Inflammatory macrophage treated with lipopolysaccharide for 4 hours (primary cell): ENCODE measurements around the gene PDK2.
A peak's percentile ranks its signal among the peaks of the same experiment; 100 is the strongest.

Experiments
- DNase-seq: peaks from one replicate; pipeline ENCODE4 v3.0.0-alpha.2; 2020

Gene PDK2

DNA sequence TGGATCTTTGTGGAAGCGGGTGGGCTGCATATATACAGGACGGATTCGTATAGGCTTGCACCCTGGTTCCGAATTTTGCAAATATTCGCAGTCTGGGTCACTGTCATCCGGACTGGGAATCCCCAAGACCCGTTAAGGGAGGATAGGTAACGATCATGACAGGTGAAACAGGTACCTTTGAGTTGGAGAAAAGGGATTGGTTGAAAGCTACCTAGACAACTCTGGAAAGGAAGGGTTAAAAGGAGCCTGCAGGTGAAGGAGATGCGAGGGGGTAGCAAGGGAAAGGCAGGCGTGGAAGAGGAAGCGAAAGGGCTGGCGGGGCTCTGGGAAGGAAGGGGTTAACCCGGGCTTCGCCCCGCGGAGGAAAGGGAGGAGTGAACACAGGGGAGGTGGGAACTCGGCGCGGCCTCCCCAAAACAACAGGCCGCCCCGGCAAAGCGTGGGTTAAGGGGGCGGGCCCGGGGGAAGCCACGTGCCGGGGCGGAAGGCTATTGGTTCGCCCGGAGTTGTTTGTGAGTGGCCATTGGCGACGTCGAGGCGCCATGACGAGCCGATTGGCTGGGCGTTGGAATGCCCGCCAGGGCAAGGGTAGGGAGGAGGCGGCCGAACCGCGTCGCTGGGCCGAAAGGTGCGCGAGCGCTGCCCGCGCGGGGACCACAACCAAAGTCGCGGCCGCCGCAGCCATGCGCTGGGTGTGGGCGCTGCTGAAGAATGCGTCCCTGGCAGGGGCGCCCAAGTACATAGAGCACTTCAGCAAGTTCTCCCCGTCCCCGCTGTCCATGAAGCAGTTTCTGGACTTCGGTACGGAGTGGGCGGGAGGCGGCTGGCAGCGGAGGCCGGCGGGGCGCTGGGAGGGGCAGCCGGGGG is at the start of gene PDK2:
Gene PDK2 (plus strand): TSS at position 599 of the 867 bp plus-strand sequence. CDS start 85 bp downstream, at position 684.
- peak; percentile 94 for DNase-seq

DNA sequence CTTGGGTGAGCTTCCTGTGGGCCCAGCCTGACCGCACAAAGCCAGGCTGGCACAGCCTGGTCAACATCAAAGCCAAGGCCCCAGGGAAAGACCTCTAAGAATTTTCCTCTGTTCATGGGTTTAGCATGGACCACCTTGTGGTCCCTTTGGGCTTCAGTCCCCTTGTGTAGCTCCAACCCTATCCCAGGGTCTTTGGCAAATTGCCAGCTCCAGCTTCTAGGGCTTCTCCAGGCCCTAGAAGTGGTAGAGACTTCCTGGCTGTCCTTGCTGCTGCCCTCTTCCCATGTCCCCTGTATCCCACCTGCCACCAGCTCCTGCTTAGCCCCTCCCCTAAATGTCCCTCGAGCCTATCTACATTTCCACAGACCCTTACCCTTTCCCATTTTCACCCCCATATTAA is 49.0 kb upstream of the PDK2 start:
- DNase-seq, result no peak

GRCh38 chr17:50046667-50047066 is 48.5 kb upstream of the PDK2 start:
- DNase-seq, result no peak

GRCh38 chr17:50047083-50047482 is 48.1 kb upstream of the PDK2 start:
- DNase-seq, result no peak

GRCh38 chr17:50047488-50048126 is 47.5 kb upstream of the PDK2 start:
- DNase-seq, result peak; percentile 56

GRCh38 chr17:50048146-50048720 is 46.9 kb upstream of the PDK2 start:
- no peak for DNase-seq

DNA sequence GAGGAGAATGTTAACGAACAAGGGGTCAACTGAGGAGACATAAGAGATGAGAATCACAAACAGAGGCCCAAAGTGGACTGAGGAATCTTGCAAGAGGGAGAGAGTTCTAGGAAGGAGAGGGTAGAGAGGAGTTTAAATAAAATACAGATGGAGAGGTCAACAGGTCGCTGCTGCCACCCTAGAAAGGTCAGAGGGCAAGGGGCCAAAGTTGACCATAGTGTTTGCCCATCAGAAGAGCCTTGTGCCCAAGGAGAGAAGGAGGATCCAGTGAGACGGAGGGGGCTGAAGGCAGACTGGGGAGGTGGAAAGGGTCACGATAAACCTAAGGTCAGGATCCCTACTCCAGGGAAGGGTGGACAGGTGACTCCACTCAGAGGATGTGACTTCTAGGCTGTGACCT is 46.2 kb upstream of the PDK2 start:
- DNase-seq, result no peak

DNA sequence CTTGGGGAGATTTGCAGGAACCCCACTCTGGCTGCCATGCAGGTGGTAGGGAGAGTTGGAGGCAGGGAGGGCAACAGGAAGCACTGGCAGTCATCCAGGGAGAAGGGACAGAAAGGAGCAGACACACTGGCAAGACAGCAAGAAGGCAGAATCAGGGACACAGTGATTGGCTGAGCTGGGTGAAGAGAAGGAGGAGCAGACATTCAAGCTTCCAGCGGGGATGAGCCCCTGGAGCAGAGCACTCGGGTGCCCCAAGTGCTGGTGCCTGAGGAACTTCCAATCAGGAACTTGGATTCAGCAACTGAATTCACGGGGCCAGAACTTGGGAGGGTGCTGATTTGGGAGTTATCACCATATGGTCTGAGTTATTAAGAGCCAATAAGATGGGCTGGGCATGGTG is 45.5 kb upstream of the PDK2 start:
- DNase-seq, result no peak

GRCh38 chr17:50050431-50051032 is 44.6 kb upstream of the PDK2 start:
- DNase-seq, result no peak

DNA sequence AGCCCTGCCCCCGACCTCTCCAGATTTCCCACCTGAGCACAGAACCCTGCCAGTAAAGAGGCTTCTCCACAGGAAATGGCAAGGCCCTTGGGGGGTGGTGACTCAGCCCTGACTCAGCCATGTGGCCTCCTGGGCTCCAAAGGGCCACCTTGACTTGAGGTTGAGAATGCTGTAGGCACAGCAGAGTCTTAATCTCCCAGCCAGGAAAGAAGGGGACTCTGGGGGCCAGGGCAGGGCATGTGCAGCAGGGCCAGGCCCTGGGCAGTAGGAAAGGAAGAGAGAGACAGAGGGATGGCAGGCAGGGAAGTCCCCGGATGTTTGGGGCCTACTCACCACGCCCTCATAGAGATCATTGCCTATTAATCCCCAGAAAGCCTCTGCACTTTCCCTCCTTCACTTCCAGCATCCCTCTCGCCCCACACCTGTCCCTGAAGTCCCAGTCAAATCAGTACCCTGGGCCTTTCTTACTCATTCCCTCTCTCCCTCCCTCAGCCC is 44.0 kb upstream of the PDK2 start:
- no peak for DNase-seq

GRCh38 chr17:50051606-50052005 is 43.5 kb upstream of the PDK2 start:
- DNase-seq, result no peak

GRCh38 chr17:50052241-50052796 is 42.8 kb upstream of the PDK2 start:
- no peak for DNase-seq

DNA sequence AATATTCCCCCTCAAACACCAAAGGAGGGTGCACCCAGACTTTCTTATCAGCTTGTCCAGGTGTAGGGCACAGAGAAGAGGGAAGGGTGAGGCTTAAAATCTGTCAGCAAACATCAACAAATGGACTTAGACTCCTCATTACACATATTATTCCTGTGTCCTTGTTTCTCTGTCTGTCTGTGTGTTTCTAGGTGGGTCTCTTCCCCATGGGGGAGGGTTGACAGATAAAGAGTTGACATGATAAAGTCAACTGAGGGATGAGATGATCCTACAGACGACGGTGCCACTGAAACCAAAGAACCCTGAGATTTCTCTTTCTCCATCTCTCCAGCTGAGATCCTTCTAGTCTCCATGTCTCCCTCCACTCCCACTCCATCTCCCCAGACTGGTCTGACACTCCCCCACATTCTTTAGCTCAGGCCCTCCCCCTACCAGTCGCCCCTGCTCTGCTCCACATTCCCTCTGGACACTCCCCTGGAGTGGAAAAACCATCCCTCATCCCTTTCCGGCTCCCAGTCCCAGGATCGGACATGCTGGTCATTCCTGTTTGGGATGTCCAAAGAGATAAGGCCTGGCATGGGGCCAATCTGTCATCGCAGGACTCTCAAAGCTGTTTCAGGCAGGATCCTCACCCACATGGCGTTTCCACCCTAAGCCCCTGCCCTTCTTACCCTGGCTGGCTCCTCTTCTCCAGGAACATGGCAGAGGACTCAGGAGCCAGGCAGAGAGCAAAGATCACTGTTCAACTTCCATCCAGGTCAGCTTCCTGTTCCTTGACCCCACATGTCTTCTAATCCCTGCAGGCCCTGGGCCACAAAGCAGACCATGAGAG is 42.1 kb upstream of the PDK2 start:
- no peak for DNase-seq

DNA sequence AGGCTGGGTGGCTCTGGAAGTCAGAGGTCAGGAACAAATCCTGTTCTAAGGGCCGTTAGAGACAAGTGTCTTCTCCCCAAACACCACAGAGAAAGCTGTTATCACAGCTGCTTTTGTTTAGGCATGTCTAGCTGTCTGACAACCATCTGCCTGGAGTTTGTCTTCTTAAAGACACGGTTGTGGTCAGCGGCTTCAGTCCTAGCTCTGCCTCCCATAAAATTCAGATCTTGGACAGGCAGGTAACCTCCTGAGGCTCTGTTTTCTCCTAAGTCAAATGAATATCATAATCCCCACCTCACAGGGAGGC is 41.5 kb upstream of the PDK2 start:
- no peak for DNase-seq

DNA sequence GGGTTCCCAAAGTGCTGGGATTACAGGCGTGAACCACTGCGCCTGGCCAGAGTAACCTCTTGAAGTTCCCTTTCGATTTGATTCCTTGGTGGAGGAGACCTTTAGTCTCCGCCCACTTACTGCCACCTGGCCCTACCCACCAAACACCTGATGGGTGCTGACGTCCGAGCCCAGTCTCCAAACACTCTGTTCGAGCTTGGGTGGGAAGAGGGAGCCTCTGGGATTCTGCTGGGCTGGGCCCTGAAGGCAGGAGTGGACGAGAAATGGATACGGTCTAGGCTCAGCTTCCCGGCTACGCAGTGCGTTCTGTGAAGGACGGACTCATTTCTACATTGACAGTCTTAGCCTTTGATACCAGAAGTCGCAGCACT is 40.1 kb upstream of the PDK2 start:
- no peak for DNase-seq

DNA sequence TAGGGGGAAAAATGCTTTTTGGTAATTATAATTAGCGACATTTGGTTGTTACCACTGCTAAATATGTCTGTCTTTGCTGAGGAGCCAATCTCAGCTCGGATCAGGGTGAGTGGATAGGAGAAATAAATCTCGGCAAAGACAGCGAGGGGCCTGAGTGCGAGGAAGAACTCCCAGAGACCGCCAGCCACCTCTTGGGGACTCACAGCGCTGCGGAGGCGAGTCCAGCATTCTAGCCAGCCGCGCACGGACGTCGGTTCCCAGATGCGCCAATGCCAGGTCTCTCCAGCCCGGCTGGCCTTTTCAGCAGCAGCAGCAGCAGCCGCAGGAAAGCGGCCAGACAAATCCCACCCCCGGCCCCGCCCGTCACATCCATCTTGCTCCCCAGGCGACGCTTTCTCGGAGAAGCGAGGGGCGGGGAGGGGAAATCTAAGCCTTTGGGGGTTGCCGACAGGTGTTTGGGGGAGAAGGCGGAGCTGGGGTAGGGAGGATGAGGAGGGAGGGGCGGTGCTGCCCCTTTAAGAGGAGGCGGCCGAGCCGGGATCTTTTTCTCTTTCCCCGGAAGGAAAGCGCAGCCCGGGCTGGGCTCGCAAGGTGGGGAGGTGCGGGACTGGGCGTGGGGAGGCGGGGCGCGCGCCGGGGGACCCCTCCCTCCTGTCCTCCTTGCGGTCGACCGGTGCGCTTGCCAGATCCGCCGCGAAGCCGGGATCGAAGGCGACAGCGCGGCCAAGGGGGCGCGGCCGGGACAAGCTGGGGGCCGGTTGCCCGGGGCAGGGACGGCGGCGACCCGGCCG is 39.5 kb upstream of the PDK2 start, which contains the start of gene ITGA3:
Gene ITGA3 (plus strand): TSS at position 685 of the 791 bp plus-strand sequence. CDS start 330 bp downstream, outside the sequence.
- peak; percentile 50 for DNase-seq

DNA sequence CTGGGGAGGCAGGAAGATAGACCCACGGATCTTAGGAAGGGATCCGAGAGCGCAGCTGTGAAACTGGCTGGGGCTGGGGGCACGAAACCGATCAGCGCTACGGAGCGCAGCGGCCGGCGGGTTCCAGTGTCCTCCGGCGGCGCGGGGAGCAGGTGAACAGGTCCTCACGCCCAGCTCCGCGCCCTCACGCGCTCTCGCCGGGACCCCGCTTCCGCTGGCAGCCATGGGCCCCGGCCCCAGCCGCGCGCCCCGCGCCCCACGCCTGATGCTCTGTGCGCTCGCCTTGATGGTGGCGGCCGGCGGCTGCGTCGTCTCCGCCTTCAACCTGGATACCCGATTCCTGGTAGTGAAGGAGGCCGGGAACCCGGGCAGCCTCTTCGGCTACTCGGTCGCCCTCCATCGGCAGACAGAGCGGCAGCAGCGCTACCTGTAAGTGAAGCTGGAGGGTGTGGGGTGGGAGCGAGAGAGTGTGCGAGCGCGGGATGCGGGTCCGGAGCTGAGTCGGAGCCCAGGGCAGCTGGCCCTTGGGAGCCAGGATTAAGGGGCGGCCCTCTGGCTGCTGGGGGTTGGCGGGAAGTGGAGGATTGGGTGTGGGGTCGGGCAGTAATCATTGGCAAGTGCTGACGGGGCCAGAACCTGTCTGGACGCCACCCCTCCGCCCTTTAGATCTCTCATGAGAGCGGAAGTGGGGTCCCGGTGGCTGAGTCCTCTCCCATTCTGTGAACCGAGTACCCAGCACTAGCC is 38.8 kb upstream of the PDK2 start:
- peak; percentile 19 for DNase-seq

GRCh38 chr17:50056961-50057330 is 38.2 kb upstream of the PDK2 start:
- no peak for DNase-seq

DNA sequence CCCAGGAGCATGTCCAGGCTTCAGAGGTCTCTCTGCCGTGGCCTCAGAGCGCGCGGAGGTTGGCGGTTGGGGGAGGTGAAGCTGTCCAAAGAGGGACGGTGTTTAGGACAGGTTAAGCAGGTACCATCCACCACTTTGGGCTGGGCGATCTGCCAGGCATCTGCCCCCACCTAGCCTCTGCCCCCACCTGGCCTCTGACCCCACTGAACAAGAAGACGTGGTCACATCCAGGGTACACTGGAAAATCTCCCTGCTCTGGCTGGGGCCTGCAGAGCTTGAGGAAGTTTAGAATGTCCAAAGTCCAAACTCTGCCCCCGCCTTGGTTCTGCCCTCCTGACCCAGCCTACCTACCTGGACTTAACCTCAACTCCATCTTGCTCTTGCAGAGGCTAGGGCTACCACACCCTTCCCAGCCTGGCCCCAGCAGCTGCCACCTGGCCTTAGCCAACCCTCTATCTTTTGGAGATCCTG is 37.6 kb upstream of the PDK2 start:
- no peak for DNase-seq

- DNase-seq, result no peak
Measured at GRCh38 chr17:50058296-50058953, 36.7 kb upstream of the PDK2 start.
